Smooth muscle cell (in vitro differentiated cells): ENCODE data around the gene RTKN. TPM values are rescaled to one million over a fixed set of nuclear protein-coding genes. Genes with fewer than 3 reads are reported as not detected.

ENCODE experiments used
- DNase-seq: peaks from one replicate; lab custom pipeline; 2025; ENCODE audit not compliant: unreplicated experiment; lab: John Stamatoyannopoulos, UW
- H2AFZ ChIP-seq: fragments of 200-600 bp; sonication (generic); 2 replicates; pipeline ENCODE4 v1.6.0; 2016; ENCODE audit warnings: antibody characterized with exemption, low read depth, mild to moderate bottlenecking
- H3F3A ChIP-seq: fragments of 200-600 bp; sonication (generic); 2 replicates; pipeline ENCODE4 v1.6.0; 2017; ENCODE audit warnings: antibody characterized with exemption, low read depth
- H3K27ac ChIP-seq: fragments of 200-600 bp; sonication (generic); 2 replicates; pipeline ENCODE4 v1.5.1; 2016; ENCODE audit warnings: low read depth, mild to moderate bottlenecking
- H3K27me3 ChIP-seq: fragments of 200-600 bp; sonication (generic); 2 replicates; pipeline ENCODE4 v1.6.1; 2016; ENCODE audit warnings: low read depth, mild to moderate bottlenecking
- H3K36me3 ChIP-seq: fragments of 200-600 bp; sonication (generic); 2 replicates; pipeline ENCODE4 v1.5.1; 2016; ENCODE audit warnings: low read depth
- H3K4me1 ChIP-seq: fragments of 200-600 bp; sonication (generic); 2 replicates; pipeline ENCODE4 v1.5.1; 2016; ENCODE audit warnings: low read depth
- H3K4me2 ChIP-seq: fragments of 200-600 bp; sonication (generic); 2 replicates; pipeline ENCODE4 v1.6.0; 2016; ENCODE audit warnings: mild to moderate bottlenecking
- H3K4me3 ChIP-seq: fragments of 200-600 bp; sonication (generic); 2 replicates; pipeline ENCODE4 v1.5.1; 2016; ENCODE audit warnings: mild to moderate bottlenecking
- H3K79me2 ChIP-seq: fragments of 200-600 bp; sonication (generic); 2 replicates; pipeline ENCODE4 v1.6.0; 2016; ENCODE audit warnings: low read depth, mild to moderate bottlenecking
- H3K9ac ChIP-seq: fragments of 200-600 bp; sonication (generic); 2 replicates; pipeline ENCODE4 v1.6.0; 2016; ENCODE audit warnings: low read depth
- H3K9me3 ChIP-seq: fragments of 200-600 bp; sonication (generic); replicated peaks from 2 replicates; pipeline ENCODE4 v1.5.1; 2016; ENCODE audit warnings: low read depth
- H4K20me1 ChIP-seq: fragments of 200-600 bp; sonication (generic); 2 replicates; pipeline ENCODE4 v1.6.0; 2016; ENCODE audit warnings: low read depth
- CTCF ChIP-seq: fragments of 200-600 bp; sonication (generic); IDR thresholded peaks from 2 replicates; pipeline ENCODE4 v1.5.1; 2017; ENCODE audit warnings: borderline replicate concordance, mild to moderate bottlenecking, antibody characterized with exemption; ENCODE audit not compliant: insufficient read depth, poor library complexity, severe bottlenecking
- WGBS: methylation state at CpG from one replicate; pipeline ENCODE4 v1.1.7; 2016; ENCODE audit warnings: low lambda C conversion rate; 5-methylcytosine and 5-hydroxymethylcytosine counted together
- polyA plus RNA-seq: library from polyadenylated mRNA; unstranded; fragments of >200 nt; fragmentation: Nextera tagmentation; extraction: Ambion mirVana; gene quantifications from 2 replicates; pipeline ENCODE4 v1.2.1, GENCODE V29; 2016
- total RNA-seq: library from RNA; depleted of rRNA; stranded (reverse); fragments of >200 nt; gene quantifications from 2 replicates; pipeline ENCODE4 v1.2.3, GENCODE V29; 2014

Gene RTKN
- total and polyA plus RNA-seq, 2 experiments from 2014 or later, result 31.4 to 60.5 TPM

- no peak overlapping the region for H2AFZ ChIP-seq
- no peaks in the 10 kb centered on the region for H3K4me1 ChIP-seq
- no peaks in the 10 kb centered on the region for H3K36me3 ChIP-seq
- no peaks in the 10 kb centered on the region for H3K9me3 ChIP-seq
- no peak overlapping the region for H3K4me2 ChIP-seq
- no peak for DNase-seq
- no peaks in the 10 kb centered on the region for H3K27me3 ChIP-seq
- no peak overlapping the region for H3K4me3 ChIP-seq
- no peaks in the 10 kb centered on the region for H4K20me1 ChIP-seq
- no peaks in the 10 kb centered on the region for H3F3A ChIP-seq
- no peak overlapping the region for H3K27ac ChIP-seq
- no peaks in the 10 kb centered on the region for H3K79me2 ChIP-seq
- TF ChIP-seq CTCF, result peak; percentile 33
- no peak overlapping the region for H3K9ac ChIP-seq
Observed at GRCh38 chr2:74399785-74400184, 42.0 kb downstream of the RTKN start.

- Histone ChIP-seq H3K4me1 (no peaks in the 10 kb centered on the region), H2AFZ (no peak overlapping the region), H3F3A (no peaks in the 10 kb centered on the region), H3K4me2 (no peak overlapping the region), H3K79me2 (peaks cover 4% of the 10 kb centered on the region), H3K27ac (no peak overlapping the region), H4K20me1 (no peaks in the 10 kb centered on the region), H3K36me3 (no peaks in the 10 kb centered on the region), H3K9me3 (no peaks in the 10 kb centered on the region), H3K9ac (no peak overlapping the region), H3K4me3 (no peak overlapping the region), H3K27me3 (no peaks in the 10 kb centered on the region)
- DNase-seq, result no peak
- WGBS, result 98% methylated on average over 2 of the region's 2 CpGs
- TF ChIP-seq CTCF, result no peak
Observed at GRCh38 chr2:74396149-74396548, 45.6 kb downstream of the RTKN start.

- 100% methylated on average over 1 of the region's 1 CpG for WGBS
- peaks cover 25% of the 10 kb centered on the region for H4K20me1 ChIP-seq
- no peak for TF ChIP-seq CTCF
- no peak overlapping the region for H3K4me2 ChIP-seq
- H3K9me3 ChIP-seq, result no peaks in the 10 kb centered on the region
- DNase-seq, result no peak
- H3F3A ChIP-seq, result no peaks in the 10 kb centered on the region
- H3K4me1 ChIP-seq, result peaks cover 15% of the 10 kb centered on the region
- H3K4me3 ChIP-seq, result no peak overlapping the region
- peaks cover 31% of the 10 kb centered on the region for H3K79me2 ChIP-seq
- no peak overlapping the region for H2AFZ ChIP-seq
- no peaks in the 10 kb centered on the region for H3K27me3 ChIP-seq
- no peaks in the 10 kb centered on the region for H3K36me3 ChIP-seq
- no peak overlapping the region for H3K27ac ChIP-seq
- no peak overlapping the region for H3K9ac ChIP-seq
Observed at GRCh38 chr2:74393525-74393924, 48.2 kb downstream of the RTKN start.

- Histone ChIP-seq H3K9me3 (no peaks in the 10 kb centered on the region), H3K27ac (no peak overlapping the region), H3K36me3 (no peaks in the 10 kb centered on the region), H2AFZ (peak overlapping the region; percentile 82), H3K4me3 (peak overlapping the region; percentile 74), H3F3A (no peaks in the 10 kb centered on the region), H4K20me1 (peaks cover 36% of the 10 kb centered on the region), H3K9ac (peak overlapping the region; percentile 96), H3K4me1 (peaks cover 15% of the 10 kb centered on the region), H3K27me3 (no peaks in the 10 kb centered on the region), H3K79me2 (peaks cover 42% of the 10 kb centered on the region), H3K4me2 (peak overlapping the region; percentile 91)
- TF ChIP-seq CTCF, result no peak
- no peak for DNase-seq
- 76% methylated on average over 13 of the region's 13 CpGs for WGBS
Observed at GRCh38 chr2:74392449-74392743, 49.3 kb downstream of the RTKN start.
